SU-DHL-6 (cell line): Measurements from ENCODE around the gene EYA3.

ENCODE experiments used
- H2AFZ ChIP-seq: fragments of 200-600 bp; sonication (generic); 2 replicates; pipeline ENCODE4 v1.6.1; 2014; ENCODE audit warnings: low read depth, mild to moderate bottlenecking, moderate library complexity, mixed read lengths, antibody characterized with exemption, low read length; ENCODE audit not compliant: severe bottlenecking
- H3F3A ChIP-seq: fragments of 200-600 bp; shearing (Covaris generic); 2 replicates; pipeline ENCODE4 v1.6.0; 2016; ENCODE audit warnings: antibody characterized with exemption, mild to moderate bottlenecking; ENCODE audit not compliant: insufficient read depth
- H3K27ac ChIP-seq: fragments of 200-600 bp; sonication (generic); 2 replicates; pipeline ENCODE4 v1.5.1; 2016; ENCODE audit warnings: low read depth, mild to moderate bottlenecking, low read length, moderate library complexity, mixed read lengths
- H3K27me3 ChIP-seq: fragments of 200-600 bp; sonication (generic), shearing (Covaris generic); 2 replicates; pipeline ENCODE4 v1.6.0; 2014; ENCODE audit warnings: mild to moderate bottlenecking, low read length
- H3K36me3 ChIP-seq: fragments of 200-600 bp; sonication (generic); 2 replicates; pipeline ENCODE4 v1.6.1; 2014; ENCODE audit warnings: mild to moderate bottlenecking, low read length, mixed read lengths
- H3K4me2 ChIP-seq: fragments of 300-600, 200-600 bp; shearing (Covaris generic), sonication (generic); 2 replicates; pipeline ENCODE4 v1.6.0; 2014; ENCODE audit warnings: low read length, low read depth, mild to moderate bottlenecking; ENCODE audit not compliant: poor library complexity, severe bottlenecking
- H3K4me3 ChIP-seq: fragments of 200-600 bp; sonication (generic); 2 replicates; pipeline ENCODE4 v1.5.1; 2014; ENCODE audit warnings: antibody characterized with exemption, low read length, mild to moderate bottlenecking, mixed read lengths; ENCODE audit not compliant: insufficient read depth, poor library complexity, severe bottlenecking
- H3K79me2 ChIP-seq: fragments of 200-600 bp; sonication (generic); 2 replicates; pipeline ENCODE4 v1.6.1; 2014; ENCODE audit warnings: mild to moderate bottlenecking, low read length, moderate library complexity; ENCODE audit not compliant: insufficient read depth
- H3K9ac ChIP-seq: fragments of 200-600 bp; sonication (generic); 2 replicates; pipeline ENCODE4 v1.7.0; 2014; ENCODE audit warnings: mild to moderate bottlenecking, low read length
- H3K9me2 ChIP-seq: fragments of 200-600 bp; sonication (generic); replicated peaks from 2 replicates; pipeline ENCODE4 v1.6.1; 2014; ENCODE audit warnings: low read length; ENCODE audit not compliant: insufficient read depth
- H3K9me3 ChIP-seq: fragments of 200-600 bp; sonication (generic); 2 replicates; pipeline ENCODE4 v1.6.1; 2014; ENCODE audit warnings: low read length, mixed read lengths; ENCODE audit not compliant: insufficient read depth
- H4K20me1 ChIP-seq: fragments of 200-600 bp; sonication (generic); 2 replicates; pipeline ENCODE4 v1.6.1; 2014; ENCODE audit warnings: low read depth, mild to moderate bottlenecking, antibody characterized with exemption, low read length, moderate library complexity, mixed read lengths
- CTCF ChIP-seq: fragments of 200-600 bp; sonication (generic); IDR thresholded peaks from one replicate; pipeline ENCODE4 v1.5.1; 2017; ENCODE audit warnings: antibody characterized with exemption, mild to moderate bottlenecking, low read length, moderate library complexity; ENCODE audit not compliant: insufficient read depth, poor library complexity, severe bottlenecking
- EZH2phosphoT487 ChIP-seq: fragments of 200-600 bp; sonication (generic), shearing (Covaris generic); conservative IDR thresholded peaks from 2 replicates; pipeline ENCODE4 v1.6.1; 2018; ENCODE audit warnings: mild to moderate bottlenecking, antibody characterized with exemption, low read length, moderate library complexity, mixed read lengths

The EYA3 gene

GRCh38 chr1:27968692-27969091 lies 119.7 kb downstream of the EYA3 start:
- no peak overlapping the region for H3K27ac ChIP-seq
- no peaks in the 10 kb centered on the region for H4K20me1 ChIP-seq
- 0 out of 2 replicates have a peak, but pooled peaks cover 4% of the 10 kb centered on the region for H3K36me3 ChIP-seq
- H3F3A ChIP-seq: peaks cover 10% of the 10 kb centered on the region; the same call in 1 of the 2 replicates
- TF ChIP-seq EZH2phosphoT487: no peak
- no peak for TF ChIP-seq CTCF
- no peak overlapping the region for H3K9ac ChIP-seq
- no peak overlapping the region for H2AFZ ChIP-seq
- H3K9me2 ChIP-seq: no peaks in the 10 kb centered on the region
- no peak overlapping the region for H3K4me3 ChIP-seq
- H3K9me3 ChIP-seq: no peaks in the 10 kb centered on the region
- no peaks in the 10 kb centered on the region for H3K79me2 ChIP-seq
- H3K27me3 ChIP-seq: no peaks in the 10 kb centered on the region
- no peak overlapping the region for H3K4me2 ChIP-seq

- Histone ChIP-seq H2AFZ (no peak overlapping the region), H3K27me3 (no peaks in the 10 kb centered on the region), H3K9ac (no peak overlapping the region), H3F3A (peaks cover 8% of the 10 kb centered on the region; the same call in 1 of the 2 replicates), H3K4me3 (no peak overlapping the region), H3K27ac (no peak overlapping the region), H3K9me3 (no peaks in the 10 kb centered on the region), H3K4me2 (no peak overlapping the region), H3K36me3 (no peaks in the 10 kb centered on the region), H3K9me2 (no peaks in the 10 kb centered on the region), H3K79me2 (no peaks in the 10 kb centered on the region), H4K20me1 (no peaks in the 10 kb centered on the region)
- TF ChIP-seq EZH2phosphoT487 (no peak), CTCF (no peak)
Observed at GRCh38 chr1:27967884-27968466, 120.4 kb downstream of the EYA3 start.

GRCh38 chr1:27967106-27967883 lies 121.1 kb downstream of the EYA3 start:
- H3K4me3 ChIP-seq: no peak overlapping the region
- no peaks in the 10 kb centered on the region for H3K79me2 ChIP-seq
- H3K9ac ChIP-seq: no peak overlapping the region
- no peaks in the 10 kb centered on the region for H3K36me3 ChIP-seq
- H3K27ac ChIP-seq: no peak overlapping the region
- H3K4me2 ChIP-seq: no peak overlapping the region
- no peaks in the 10 kb centered on the region for H3K9me2 ChIP-seq
- no peaks in the 10 kb centered on the region for H4K20me1 ChIP-seq
- H3F3A ChIP-seq: peaks cover 4% of the 10 kb centered on the region; the same call in 1 of the 2 replicates
- H3K27me3 ChIP-seq: no peaks in the 10 kb centered on the region
- TF ChIP-seq EZH2phosphoT487: no peak
- TF ChIP-seq CTCF: no peak
- H3K9me3 ChIP-seq: no peaks in the 10 kb centered on the region
- H2AFZ ChIP-seq: no peak overlapping the region
